Neural cell (in vitro differentiated cells): Measurements from ENCODE around the gene RFX2. TPM values are rescaled to one million over a fixed set of nuclear protein-coding genes. Genes with fewer than 3 reads are reported as not detected.

Experiments used
- H2AFZ ChIP-seq: fragments of 200-600, 300-800 bp; sonication (generic), shearing (Covaris generic); 2 replicates; pipeline ENCODE4 v1.6.0; 2014; ENCODE audit warnings: low read depth, mild to moderate bottlenecking, antibody characterized with exemption, low read length, moderate library complexity
- H3F3A ChIP-seq: fragments of 200-600 bp; shearing (Covaris generic); 2 replicates; pipeline ENCODE4 v1.6.1; 2016; ENCODE audit warnings: mild to moderate bottlenecking, moderate library complexity, mixed read lengths, antibody characterized with exemption, low read length; ENCODE audit not compliant: insufficient read depth, poor library complexity, severe bottlenecking
- H3K27ac ChIP-seq: fragments of 200-600, 300-800 bp; sonication (generic), shearing (Covaris generic); 2 replicates; pipeline ENCODE4 v1.5.1; 2014; ENCODE audit warnings: mild to moderate bottlenecking, low read length, moderate library complexity
- H3K27me3 ChIP-seq: fragments of 300-800, 200-600 bp; sonication (generic), shearing (Covaris generic); 2 replicates; pipeline ENCODE4 v1.6.0; 2014; ENCODE audit warnings: mild to moderate bottlenecking, low read depth, low read length, moderate library complexity; ENCODE audit not compliant: insufficient read depth
- H3K36me3 ChIP-seq: fragments of 300-800, 200-600 bp; sonication (generic), shearing (Covaris generic); 2 replicates; pipeline ENCODE4 v1.5.1; 2014; ENCODE audit warnings: mild to moderate bottlenecking, antibody characterized with exemption, low read length, moderate library complexity; ENCODE audit not compliant: insufficient read depth
- H3K4me2 ChIP-seq: fragments of 300-800, 200-600 bp; sonication (generic), shearing (Covaris generic); 2 replicates; pipeline ENCODE4 v1.6.0; 2014; ENCODE audit warnings: mild to moderate bottlenecking, low read length
- H3K4me3 ChIP-seq: fragments of 300-800, 200-600 bp; sonication (generic), shearing (Covaris generic); 2 replicates; pipeline ENCODE4 v1.5.1; 2014; ENCODE audit warnings: mild to moderate bottlenecking, low read length, moderate library complexity
- H3K79me2 ChIP-seq: fragments of 200-600 bp; shearing (Covaris generic); replicated peaks from 2 replicates; pipeline ENCODE4 v1.6.0; 2014; ENCODE audit warnings: mild to moderate bottlenecking, low read length, moderate library complexity; ENCODE audit not compliant: insufficient read depth
- H3K9ac ChIP-seq: fragments of 300-800, 200-600 bp; sonication (generic), shearing (Covaris generic); 2 replicates; pipeline ENCODE4 v1.6.1; 2016; ENCODE audit warnings: mild to moderate bottlenecking, low read length, mixed read lengths
- H3K9me2 ChIP-seq: fragments of 200-600 bp; shearing (Covaris generic); 2 replicates; pipeline ENCODE4 v1.6.1; 2016; ENCODE audit warnings: mild to moderate bottlenecking, low read length, mixed read lengths; ENCODE audit not compliant: insufficient read depth
- H3K9me3 ChIP-seq: fragments of 200-600, 300-800 bp; sonication (generic), shearing (Covaris generic); 2 replicates; pipeline ENCODE4 v1.6.1; 2016; ENCODE audit warnings: mild to moderate bottlenecking, mixed run types, low read length, moderate library complexity, mixed read lengths
- H4K20me1 ChIP-seq: fragments of 200-600 bp; shearing (Covaris generic); 2 replicates; pipeline ENCODE4 v1.6.1; 2016; ENCODE audit warnings: mild to moderate bottlenecking, mixed run types; ENCODE audit not compliant: insufficient read depth
- CTCF ChIP-seq: fragments of 450-650 bp; IDR thresholded peaks from 2 replicates; pipeline ENCODE4 v1.5.1; 2014; ENCODE audit warnings: antibody characterized with exemption, mild to moderate bottlenecking, moderate library complexity; ENCODE audit not compliant: poor library complexity, severe bottlenecking
- EP300 ChIP-seq: fragments of 450-650 bp; conservative IDR thresholded peaks from 2 replicates; pipeline ENCODE4 v1.6.1; 2014; ENCODE audit warnings: antibody characterized with exemption, mild to moderate bottlenecking, moderate library complexity; ENCODE audit not compliant: poor library complexity, severe bottlenecking
- EZH2 ChIP-seq: fragments of 200-600, 300-800 bp; shearing (Covaris generic), sonication (generic); IDR thresholded peaks from 2 replicates; pipeline ENCODE4 v1.6.1; 2014; ENCODE audit warnings: antibody characterized with exemption, low read length, borderline replicate concordance, mild to moderate bottlenecking; ENCODE audit not compliant: insufficient read depth, poor library complexity, severe bottlenecking
- MXI1 ChIP-seq: fragments of 450-650 bp; conservative IDR thresholded peaks from 2 replicates; pipeline ENCODE4 v1.6.1; 2014; ENCODE audit warnings: antibody characterized with exemption, mild to moderate bottlenecking; ENCODE audit not compliant: poor library complexity, severe bottlenecking
- POLR2AphosphoS5 ChIP-seq: IDR thresholded peaks from 2 replicates; pipeline ENCODE4 v1.6.1; 2012
- RAD21 ChIP-seq: fragments of 450-650 bp; conservative IDR thresholded peaks from 2 replicates; pipeline ENCODE4 v1.6.1; 2014; ENCODE audit warnings: antibody characterized with exemption, mild to moderate bottlenecking, moderate library complexity
- TAF1 ChIP-seq: IDR thresholded peaks from 2 replicates; pipeline ENCODE4 v1.6.1; 2012; ENCODE audit warnings: low read depth
- polyA plus RNA-seq: library from polyadenylated mRNA; depleted of rRNA; stranded (reverse); fragments of >200 nt; gene quantifications from 2 replicates; pipeline ENCODE4 v1.2.3, GENCODE V29; 2014

The RFX2 gene
- polyA plus RNA-seq, 1 donor from 2014 or later: 0.69 TPM

DNA sequence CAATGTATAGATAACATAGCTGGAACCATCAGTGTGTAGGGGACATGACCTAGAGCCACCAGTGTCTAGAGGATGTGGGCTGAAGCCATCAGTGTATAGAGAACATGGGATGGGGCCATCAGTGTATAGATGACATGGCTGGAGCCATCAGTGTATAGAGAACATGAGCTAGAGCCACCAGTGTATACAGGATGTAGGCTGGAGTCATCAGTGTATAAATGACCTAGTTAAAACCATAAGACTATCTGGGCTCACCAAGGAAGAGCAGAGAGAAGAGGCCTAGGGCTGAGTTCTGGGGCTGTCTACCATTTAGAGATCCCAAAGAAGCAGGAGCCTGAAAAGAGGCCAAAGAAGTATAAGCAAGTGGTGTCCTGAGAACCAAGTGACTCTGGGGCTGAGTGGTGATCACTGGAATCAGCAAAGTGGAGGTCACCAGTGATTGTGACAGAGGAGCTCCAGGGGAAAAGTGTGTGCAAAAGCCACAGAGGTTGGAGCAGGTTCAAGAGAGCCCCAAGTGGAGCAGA is 41.0 kb downstream of the RFX2 start:
- Histone ChIP-seq H3K36me3 (no peaks in the 10 kb centered on the region), H4K20me1 (no peaks in the 10 kb centered on the region), H3K9me3 (no peaks in the 10 kb centered on the region), H3K27ac (no peak overlapping the region), H3K4me3 (no peak overlapping the region), H3K4me2 (no peak overlapping the region), H3K79me2 (no peaks in the 10 kb centered on the region), H3K27me3 (no peaks in the 10 kb centered on the region), H3K9ac (no peak overlapping the region), H3F3A (peaks cover 9% of the 10 kb centered on the region), H3K9me2 (no peaks in the 10 kb centered on the region), H2AFZ (no peak overlapping the region)
- TF ChIP-seq POLR2AphosphoS5: no peak
- no peak for TF ChIP-seq CTCF

DNA sequence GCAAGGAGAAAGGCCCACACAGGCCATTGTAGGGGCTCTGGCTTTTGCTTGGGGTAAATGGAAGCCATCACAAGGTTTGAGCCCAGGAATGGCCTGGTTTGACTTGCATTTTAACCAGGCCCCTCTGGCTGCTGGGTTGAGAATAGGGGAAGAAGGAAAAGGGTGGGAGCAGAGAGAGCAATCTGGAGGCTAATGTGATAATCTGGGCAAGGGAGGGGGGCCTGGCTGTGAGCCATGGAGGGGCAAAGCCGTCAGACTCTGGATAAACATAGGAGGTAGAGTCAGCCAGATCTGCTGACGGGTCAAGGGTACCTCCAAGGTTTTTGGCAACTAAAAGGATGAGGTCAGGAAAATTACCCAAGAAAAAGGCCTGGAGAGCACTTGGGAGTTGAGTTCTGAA is 41.6 kb downstream of the RFX2 start:
- no peaks in the 10 kb centered on the region for H3K79me2 ChIP-seq
- H3K27me3 ChIP-seq: no peaks in the 10 kb centered on the region
- no peak overlapping the region for H3K4me3 ChIP-seq
- H3K9me2 ChIP-seq: no peaks in the 10 kb centered on the region
- H3K4me2 ChIP-seq: no peak overlapping the region
- H4K20me1 ChIP-seq: no peaks in the 10 kb centered on the region
- H3K9me3 ChIP-seq: no peaks in the 10 kb centered on the region
- H3K27ac ChIP-seq: peak overlapping the region; percentile 83
- H3K9ac ChIP-seq: no peak overlapping the region
- peaks cover 9% of the 10 kb centered on the region for H3F3A ChIP-seq
- no peaks in the 10 kb centered on the region for H3K36me3 ChIP-seq
- TF ChIP-seq MXI1 (no peak), TAF1 (no peak)
- no peak overlapping the region for H2AFZ ChIP-seq

GRCh38 chr19:6067975-6068374 is 42.3 kb downstream of the RFX2 start:
- TF ChIP-seq RAD21 (no peak), EP300 (no peak), EZH2 (no peak), TAF1 (no peak), MXI1 (no peak)
- Histone ChIP-seq H3F3A (peaks cover 9% of the 10 kb centered on the region), H3K4me3 (peak overlapping the region; percentile 54), H3K9me2 (no peaks in the 10 kb centered on the region), H2AFZ (peak overlapping the region; percentile 46), H3K79me2 (no peaks in the 10 kb centered on the region), H3K36me3 (no peaks in the 10 kb centered on the region), H4K20me1 (no peaks in the 10 kb centered on the region), H3K27me3 (no peaks in the 10 kb centered on the region), H3K4me2 (no peak overlapping the region), H3K9me3 (no peaks in the 10 kb centered on the region), H3K27ac (peak overlapping the region; percentile 83), H3K9ac (peak overlapping the region; percentile 53)
